ENCODE measurements around the gene P2RY6.

P2RY6 gene

DNA sequence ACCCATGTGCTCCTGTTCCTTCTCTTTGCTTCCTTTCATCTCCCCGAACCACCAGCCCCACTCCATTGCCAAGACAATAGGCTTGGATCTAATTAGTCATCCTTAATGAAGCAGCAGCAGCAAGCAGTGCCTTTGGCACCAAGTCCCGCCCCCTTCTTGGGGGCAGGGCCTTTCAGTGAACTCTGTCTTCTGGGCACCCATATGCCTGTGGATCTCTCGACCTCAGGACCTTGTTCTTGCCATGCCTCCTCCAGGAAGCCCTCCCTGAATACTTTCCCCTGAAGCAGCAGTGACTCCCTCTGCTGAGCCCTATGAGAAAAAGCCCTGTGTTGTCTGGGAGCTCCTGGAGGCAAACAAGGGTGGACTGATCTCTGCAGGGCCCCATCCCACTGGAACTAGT lies 68.0 kb downstream of the P2RY6 start:
- no peak for DNase-seq

DNA sequence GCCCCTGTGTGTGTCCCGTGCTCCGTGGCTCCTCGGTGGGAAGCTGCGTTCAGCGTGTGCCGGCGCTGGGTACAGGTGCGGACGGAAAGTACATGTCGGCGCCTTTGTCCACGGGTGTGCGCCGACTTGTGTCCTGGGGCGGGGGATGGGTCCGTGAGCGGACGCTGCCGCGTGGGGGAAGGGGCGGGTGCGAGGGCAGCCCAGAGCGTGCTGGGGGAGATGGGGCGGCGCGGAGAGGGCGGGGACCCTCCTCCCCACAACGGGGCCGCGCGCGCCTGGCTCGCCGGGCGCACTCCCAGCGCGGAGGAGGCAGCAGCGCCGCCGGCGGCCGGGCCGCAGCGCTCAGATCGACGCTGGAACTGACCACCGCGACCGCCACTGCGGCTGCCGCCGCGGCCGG lies 70.5 kb downstream of the P2RY6 start:
- DNase-seq, result no peak

DNA sequence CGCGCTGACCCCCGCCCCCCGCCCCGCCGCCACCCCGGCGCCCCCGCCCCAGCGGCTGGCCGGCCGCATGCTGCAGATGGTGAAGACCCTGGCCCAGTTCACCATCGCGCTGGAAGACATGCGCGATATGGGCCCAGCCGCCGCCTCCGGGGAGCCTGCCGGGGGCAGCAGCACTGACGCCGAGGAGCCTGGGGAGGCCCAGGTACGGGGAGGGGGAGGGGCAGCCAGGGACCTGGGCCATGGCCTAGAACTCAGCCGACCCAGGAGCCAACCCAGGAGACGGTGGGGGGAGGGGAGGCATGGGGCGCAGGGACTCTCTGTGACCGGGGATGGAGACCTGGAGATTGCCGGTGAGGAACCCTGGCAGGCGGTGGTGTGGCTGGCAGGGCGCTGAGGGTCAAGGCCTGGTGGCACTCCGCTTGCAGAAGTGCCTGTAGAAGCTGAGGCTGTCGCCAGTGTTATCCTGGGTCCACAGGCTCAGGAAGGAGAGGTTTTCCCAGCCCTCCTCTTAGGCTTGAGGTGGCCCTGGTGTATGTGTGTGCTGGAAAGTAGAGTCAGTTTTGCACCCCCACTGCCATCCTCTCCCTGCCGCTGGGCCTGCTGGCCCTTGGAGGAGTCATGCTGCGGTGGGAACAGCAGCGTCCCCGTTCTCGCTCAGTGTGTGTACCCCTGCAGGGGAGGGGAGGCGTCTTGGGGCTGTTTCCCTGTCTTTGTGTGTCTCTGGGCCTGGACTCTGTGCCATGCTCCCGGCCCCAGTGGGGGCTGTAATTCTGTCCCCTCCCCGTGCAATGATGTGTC lies 71.1 kb downstream of the P2RY6 start:
- DNase-seq, result no peak

DNA sequence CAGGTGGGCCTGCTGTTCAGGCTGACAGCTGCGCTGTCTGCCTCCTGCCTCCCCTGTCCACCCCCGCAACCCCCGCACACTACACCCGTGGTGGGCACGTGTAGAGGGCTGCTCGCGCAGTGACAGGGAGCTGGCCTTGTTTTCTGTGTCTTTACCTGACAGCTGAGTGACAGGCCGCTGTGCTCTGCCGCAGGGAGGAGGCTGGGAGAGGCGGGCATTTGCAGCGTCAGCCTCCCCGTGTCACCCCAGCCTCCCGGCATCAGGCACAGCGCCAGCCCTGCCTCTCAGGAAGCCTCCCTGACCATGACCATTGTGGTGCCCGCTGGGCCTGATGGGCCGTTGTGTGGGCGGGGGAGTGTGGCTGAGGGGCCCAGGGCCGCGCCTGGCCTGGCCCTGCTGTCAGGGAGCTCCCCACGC lies 72.1 kb downstream of the P2RY6 start:
- DNase-seq, result no peak

DNA sequence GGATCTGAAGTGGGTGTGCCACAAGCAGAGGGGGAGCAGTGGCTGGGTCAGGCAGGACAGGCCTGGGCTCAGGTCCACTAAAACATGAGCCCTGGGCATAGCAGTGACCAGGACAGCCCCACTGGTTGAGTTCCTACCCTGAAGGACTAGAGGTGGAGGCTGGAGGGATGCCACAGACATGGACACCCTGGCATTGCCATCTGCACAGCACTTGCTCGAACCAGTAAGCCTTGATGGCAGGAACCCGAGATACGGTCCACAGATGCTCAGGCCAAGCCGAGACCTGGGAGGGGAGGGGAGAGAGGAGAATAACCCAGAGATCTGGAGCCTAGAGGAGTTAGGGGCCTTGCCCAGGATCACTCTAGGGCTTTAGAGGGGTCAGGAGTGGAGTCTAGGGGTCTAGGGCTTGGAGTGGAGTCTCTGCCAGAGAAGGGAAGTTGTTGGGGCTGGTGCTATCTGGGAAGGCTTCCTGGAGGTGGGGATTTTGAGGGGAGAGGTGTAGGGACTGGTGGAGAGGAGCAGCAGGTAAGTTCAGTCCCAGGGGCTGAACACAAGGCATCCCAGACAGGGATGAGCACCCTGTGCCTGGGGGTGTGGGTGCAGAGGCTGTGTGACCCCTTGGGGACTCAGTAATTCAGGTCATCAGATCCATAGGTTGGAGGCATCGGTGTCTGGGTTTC lies 73.5 kb downstream of the P2RY6 start:
- DNase-seq, result no peak

DNA sequence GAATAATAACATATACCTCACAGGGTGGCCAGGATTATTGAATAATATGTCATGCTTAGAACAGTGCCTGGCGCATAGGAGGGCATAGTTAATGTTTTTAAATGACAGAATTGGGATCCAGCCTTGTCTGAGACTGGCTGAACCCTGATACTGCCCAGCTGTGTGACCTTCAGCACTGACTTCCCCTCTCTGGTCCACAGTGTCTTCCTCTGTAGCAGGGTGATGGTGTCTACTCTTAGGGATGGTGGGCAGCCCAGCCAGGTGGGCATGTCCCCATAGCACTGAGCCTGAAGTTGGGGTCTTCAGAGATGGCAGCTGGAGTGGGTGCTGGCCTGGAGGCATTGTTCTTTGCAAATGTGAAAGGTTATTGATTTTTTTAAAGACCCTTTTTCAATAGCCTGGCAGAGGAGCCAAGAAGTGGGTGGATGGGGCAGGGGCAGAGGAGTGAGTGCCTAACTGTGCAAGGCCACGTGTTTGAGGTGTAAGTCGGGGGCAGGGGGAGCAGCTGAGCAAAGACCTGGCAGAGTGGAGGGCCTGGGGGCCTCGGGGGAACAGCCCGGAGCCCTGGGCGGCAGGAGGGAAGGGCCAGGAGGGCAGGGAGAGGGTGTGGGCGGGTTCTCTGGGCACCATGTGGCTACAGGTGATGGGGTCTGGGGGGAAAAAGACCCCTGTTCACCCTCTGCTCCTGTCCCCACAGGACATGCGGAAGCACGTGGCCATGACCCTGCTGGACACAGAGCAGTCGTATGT lies 74.2 kb downstream of the P2RY6 start:
- no peak for DNase-seq

DNA sequence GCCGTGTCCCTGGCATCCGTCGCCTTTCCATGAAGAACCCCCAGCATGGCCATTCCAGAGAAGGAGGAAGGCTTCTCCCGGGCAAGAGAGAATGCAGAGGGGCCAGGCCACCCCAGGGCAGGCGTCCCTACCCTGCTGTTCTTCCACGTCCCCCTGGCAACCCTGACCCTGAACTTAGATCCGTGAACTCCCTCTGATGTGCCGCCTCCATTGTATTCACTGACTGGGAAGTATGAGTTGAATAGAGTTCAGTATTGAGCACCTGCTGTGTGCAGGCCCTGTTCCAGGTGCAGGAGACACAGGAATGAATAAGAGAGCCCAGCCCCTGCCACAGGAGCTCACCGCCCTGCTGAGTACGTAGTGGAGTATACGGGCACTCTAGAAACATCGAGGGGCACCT lies 74.9 kb downstream of the P2RY6 start:
- DNase-seq, result no peak
